ENCODE results near the gene DPP8.
"Not testable (repeated sequence)": the region's sequence is repeated elsewhere in the genome, so short reads cannot be mapped to it uniquely, and the experiment has no call there.

The DPP8 gene

GRCh38 chr15:65524226-65524625, 6.7 kb upstream of the DPP8 start:
- DNase-seq, result no peak

DNA sequence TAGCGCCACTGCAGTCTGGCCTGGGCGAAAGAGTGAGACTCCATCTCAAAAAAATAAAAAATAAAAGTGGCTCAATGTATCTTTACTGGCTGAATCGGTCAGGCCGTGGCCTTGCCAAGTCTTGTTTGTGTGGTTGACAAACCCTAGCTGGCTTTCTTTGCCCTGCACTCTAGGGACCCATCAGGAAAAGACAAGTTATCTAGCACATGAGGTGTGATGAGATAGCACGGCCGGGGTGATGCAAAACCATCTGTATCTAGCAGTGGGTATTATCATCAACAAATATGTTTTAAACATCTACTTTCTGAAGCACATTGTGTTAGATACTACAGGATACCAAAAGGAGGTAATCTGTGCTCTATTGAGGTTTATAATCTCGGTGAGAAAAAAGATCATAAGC, 3.9 kb upstream of the DPP8 start:
- no peak for DNase-seq

- DNase-seq, result no peak
These were observed 1.3 kb upstream of the DPP8 start for GRCh38 chr15:65518633-65519285.

DNA sequence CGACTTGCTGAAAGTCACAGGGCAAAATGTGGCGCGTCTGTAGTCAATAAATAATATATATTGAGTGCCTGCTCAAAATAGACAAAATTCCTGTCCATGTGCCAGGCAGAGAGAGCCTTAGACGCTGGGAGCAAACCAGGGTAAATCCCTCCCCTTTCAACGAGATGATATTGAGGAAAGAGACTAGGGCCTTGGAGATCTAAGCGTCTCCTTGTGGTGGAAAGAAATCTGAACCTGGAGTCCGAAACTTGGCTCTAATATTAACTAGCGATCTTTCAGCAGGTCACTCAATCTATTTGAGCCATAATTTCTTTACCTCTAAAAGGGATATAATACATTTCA, 348 bp upstream of the DPP8 start:
- no peak for DNase-seq

DNA sequence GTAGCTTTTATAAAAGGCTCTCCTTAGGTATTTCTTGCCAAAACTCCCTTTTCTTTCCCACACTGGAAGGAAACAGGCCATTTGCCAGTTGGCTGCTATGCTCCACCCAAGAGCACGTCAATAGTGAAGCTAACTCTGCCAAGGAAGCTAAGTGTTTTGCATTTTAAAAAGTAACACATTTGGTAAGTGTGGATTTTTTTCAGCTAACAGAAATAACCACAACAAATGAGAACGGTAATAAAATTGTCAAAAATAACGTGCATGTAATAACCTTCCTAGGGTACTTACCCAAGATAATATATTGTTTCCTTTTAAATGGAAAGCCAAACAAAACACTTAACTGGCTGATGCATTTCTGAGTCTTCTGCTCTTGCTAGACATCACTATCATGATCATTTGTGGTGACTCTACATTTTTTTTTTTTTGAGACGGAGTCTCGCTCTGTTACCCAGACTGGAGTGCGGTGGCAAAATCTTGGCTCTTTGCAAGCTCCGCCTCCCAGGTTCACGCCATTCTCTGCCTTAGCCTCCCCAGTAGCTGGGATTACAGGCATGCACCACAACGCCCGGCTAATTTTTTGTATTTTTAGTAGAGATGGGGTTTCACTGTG, 4.6 kb downstream of the DPP8 start:
- DNase-seq, result no peak

GRCh38 chr15:65512189-65512588, 5.3 kb downstream of the DPP8 start:
- DNase-seq, result no peak

DNA sequence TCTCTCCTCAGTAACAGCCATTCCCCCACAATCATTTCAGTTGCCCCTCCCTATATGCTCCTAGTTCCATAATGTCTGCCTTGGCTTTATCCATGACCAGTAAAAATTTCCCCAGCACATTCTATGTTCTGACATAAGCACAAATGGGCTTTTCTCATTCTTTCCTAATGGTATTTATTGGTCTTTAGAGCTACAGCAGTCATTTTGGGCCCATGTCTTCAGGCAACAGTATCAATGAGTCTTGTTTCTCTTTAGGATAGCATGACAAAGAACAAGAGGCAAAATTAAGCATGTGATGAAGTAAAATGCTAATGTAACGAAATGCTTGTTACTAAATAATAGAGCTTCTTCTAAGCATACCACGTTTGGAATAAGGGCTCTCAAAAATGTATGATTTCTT, 8.2 kb downstream of the DPP8 start:
- no peak for DNase-seq

GRCh38 chr15:65494076-65494475, 23.4 kb downstream of the DPP8 start:
- no peak for DNase-seq

GRCh38 chr15:65484876-65485275, 32.6 kb downstream of the DPP8 start:
- no peak for DNase-seq

GRCh38 chr15:65476903-65477302, 40.6 kb downstream of the DPP8 start:
- DNase-seq, result no peak

GRCh38 chr15:65470866-65471265, 46.6 kb downstream of the DPP8 start:
- no peak for DNase-seq

DNA sequence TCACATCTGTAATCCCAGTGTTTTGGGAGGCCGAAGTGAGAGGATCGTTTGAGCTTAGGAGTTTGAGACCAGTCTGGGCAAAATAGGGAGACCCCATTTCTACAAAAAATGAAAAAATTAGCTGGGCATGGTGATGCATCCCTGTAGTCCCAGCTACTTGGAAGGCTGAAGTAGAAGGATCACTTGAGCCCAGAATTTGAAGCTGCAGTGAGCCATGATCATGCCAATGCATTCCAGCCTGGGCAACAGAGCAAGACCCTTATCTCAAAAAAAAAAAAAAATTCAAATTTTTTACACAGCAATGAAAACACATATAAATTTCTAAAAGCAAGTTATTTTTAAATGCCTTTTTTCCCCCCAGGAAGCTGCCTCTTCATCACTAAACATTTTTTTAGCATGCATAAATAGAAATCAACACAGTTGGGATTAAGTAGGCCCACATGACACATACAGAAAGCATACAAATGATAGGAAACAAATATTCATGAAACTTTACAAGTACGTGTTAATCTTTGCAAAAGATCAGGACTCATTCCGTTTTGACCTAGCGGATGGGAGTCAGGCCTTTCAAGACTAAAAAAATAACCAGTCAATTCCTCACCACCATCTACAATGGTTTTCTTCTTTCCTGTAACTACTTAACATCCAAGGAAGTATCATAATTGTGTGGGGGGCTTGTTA, 49.1 kb downstream of the DPP8 start:
- DNase-seq, result no peak

GRCh38 chr15:65466901-65467300, 50.6 kb downstream of the DPP8 start:
- no peak for DNase-seq

DNA sequence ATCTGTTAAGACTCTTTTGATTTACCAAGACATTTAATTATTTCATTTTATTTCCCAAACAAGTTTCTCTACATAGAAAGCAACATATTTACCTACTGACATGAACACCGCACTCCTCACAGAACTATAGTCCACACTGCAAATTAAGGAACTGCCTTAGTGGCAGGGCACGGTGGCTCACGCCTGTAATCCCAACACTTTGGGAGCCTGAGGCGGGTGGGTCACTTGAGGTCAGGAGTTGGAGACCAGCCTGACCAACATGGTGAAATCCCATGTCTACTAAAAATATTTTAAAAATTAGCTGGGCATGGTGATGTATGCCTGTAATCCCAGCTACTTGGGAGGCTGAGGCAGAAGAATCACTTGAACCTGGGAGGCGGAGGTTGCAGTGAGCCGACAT, 54.4 kb downstream of the DPP8 start:
- not testable (repeated sequence) for DNase-seq

GRCh38 chr15:65460741-65461347, 56.6 kb downstream of the DPP8 start:
- no peak for DNase-seq

DNA sequence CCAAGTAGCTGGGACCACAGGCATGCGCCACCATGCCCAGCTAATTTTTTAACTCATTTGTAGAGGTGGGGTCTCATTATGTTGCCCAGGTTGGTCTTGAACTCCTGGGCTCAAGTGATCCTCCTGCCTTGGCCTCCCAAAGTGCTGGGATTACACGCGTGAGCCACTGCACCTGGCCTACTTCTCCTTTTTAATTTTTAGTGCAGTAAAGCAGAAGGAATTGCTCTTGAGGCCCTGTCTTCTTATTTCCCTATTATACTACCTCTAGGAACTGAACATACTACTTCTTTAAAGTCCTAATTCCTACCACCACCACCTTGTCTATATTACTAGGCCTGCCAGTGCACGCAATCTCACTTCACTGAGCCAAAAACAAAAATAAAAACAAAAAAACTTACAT, 62.2 kb downstream of the DPP8 start:
- peak; percentile 3 for DNase-seq

DNA sequence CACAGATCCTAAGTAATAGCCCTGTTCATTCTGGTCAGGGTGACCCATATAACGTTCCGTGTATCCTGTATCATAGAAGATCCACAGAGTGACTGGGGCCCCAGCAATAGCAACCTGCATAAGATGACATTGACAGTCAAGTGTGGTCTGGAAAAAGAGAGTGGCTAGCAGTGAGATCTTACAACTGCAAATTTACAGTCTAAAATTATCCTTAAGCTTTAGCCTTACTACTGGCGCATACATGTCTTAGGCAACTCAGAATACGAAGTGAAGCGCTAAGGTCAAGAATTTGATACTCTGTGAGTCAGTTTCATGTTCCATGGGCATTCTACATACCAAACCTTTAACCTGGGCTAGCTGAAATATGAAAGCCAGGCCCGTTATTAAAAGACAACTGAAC, 65.5 kb downstream of the DPP8 start:
- no peak for DNase-seq

GRCh38 chr15:65450556-65450955, 66.9 kb downstream of the DPP8 start:
- no peak for DNase-seq

- no peak for DNase-seq
These were observed 70.3 kb downstream of the DPP8 start for GRCh38 chr15:65447145-65447544.

DNA sequence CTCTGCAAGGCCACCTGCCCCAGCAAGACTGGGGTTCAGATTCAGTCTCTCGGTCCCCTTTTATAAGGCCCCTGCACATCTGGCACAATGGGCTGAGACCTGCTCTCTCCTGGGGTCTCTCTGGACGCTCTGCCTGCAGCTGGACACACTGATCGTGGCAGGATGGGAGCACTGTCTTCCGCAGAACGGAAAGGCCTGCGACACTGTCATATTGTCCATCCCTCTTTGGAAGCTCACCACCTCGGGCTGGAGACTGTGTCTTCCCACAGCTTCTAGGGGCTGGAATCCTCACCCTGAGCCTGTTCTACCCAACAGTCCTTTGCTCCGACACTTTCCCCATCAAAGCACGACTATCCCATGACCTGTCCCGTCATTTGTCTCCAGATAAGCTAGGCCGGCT, 83.3 kb downstream of the DPP8 start:
- DNase-seq, result no peak

DNA sequence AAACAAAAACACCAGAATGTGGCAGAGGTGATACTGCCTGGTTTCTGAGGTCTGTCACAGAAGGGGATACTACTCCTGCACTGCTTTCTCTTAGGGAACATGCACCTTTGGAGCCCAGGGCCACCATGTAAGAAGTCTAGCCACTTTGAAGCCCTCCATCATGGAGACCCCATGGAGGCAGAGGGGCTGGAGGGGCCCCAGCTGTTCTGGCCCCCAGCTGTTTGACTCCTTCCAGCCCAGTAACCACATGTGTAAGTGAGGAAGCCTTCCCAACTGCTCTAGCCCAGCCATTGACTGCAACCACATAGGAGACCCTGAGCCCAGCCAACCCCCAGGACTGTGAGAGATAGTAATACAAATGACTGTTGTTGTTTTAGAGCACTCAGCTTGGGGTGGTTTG, 85.8 kb downstream of the DPP8 start:
- DNase-seq, result no peak

DNA sequence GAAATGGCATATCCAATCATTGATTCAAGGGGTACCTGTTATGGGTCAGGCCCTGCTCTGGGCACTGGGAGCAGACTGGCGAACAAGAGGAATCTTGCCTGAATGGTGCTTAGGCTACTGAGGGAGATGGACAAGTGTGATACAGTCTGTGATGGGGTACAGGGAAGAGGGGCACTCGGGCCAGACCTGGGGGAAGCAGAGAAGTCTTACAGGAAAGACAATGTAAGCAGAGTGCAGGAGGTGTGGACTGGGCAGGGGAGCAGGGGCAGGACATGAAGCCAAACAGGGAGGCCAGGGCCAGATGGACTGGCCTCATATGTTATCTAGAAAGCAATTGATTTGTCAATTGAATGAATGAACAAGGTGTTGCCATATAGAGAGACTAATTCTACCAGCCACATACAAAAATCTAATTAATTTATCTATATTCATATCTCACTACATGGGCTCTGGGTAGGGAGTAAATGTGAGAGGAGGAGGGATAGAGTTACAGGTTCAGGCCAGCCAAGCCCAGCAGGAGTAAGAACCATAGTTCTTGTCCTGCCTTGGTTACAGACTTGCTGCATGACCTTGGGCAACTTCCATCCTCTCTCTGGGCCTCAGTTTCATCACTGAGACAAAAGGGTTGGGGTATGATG, 91.2 kb downstream of the DPP8 start:
- DNase-seq, result no peak

DNA sequence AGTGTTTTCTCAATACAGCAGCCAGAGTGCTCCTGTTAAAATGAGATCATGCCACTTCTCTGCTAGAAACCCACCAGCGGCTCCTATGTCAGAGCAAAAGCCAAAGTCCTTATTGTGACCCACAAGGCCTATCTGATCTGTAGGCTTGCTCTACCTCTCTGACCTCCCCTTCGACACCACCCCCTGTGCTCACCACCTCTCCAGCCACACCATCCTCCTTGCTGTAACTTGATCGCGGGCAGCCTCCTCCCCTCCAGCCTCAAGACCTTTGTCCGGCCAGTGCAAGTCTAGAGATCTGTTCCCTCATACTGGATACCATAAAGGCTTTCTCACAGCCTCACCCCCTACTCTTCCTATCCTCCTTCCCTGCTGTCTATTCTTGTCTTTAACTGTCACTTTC, 92.8 kb downstream of the DPP8 start:
- DNase-seq, result no peak
